ENCODE results near the gene TEX22.

Gene TEX22

DNA sequence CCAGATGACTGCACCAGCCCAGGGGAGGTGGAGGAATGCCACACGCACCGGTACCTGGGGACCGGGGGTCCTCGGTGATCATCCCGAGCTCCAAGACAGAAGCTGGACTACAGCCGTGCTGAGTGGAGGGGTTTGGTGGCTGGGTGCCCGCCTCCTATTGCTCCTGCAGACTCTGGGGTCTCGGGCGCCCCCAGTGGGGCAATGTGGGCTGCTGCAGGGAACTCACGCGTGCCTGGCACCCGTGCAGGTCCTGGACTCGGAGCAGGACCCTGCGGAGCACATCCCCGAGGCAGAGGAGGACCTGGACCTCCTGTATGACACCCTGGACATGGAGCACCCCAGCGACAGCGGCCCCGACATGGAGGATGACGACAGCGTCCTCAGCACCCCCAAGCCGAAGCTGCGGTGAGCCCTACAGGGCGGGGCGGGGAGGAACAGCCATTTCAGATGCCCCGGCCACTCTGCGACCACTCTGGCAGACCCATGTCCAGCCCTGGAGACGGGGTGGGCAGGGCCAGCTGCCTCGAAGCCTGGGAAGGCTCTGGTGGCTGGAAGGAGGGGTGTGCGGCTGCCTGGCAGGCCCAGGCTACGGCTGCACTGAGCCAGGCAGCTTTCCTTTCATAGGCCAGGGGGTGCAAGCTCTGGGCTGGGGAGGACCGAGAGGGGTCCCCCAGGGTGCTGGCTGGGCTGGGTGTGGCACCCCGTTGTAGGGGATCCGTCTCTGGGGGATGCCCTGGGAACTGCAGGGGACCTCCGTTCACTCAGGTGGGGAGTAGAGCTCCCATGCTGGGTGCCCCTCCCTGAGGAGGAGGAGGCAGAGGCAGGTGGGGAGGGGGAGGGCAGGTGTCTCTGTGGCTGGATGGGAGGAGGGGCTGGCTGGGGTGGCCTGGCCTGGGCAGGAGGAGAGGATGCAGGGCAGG is 21.6 kb upstream of the TEX22 start:
- H3K27me3 ChIP-seq, result no peaks in the 10 kb centered on the region
- no peaks in the 10 kb centered on the region for H3K36me3 ChIP-seq
- TF ChIP-seq, protein P1, sequence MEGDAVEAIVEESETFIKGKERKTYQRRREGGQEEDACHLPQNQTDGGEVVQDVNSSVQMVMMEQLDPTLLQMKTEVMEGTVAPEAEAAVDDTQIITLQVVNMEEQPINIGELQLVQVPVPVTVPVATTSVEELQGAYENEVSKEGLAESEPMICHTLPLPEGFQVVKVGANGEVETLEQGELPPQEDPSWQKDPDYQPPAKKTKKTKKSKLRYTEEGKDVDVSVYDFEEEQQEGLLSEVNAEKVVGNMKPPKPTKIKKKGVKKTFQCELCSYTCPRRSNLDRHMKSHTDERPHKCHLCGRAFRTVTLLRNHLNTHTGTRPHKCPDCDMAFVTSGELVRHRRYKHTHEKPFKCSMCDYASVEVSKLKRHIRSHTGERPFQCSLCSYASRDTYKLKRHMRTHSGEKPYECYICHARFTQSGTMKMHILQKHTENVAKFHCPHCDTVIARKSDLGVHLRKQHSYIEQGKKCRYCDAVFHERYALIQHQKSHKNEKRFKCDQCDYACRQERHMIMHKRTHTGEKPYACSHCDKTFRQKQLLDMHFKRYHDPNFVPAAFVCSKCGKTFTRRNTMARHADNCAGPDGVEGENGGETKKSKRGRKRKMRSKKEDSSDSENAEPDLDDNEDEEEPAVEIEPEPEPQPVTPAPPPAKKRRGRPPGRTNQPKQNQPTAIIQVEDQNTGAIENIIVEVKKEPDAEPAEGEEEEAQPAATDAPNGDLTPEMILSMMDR (IDR thresholded peaks at IDR 0.05), result no peak
- H3K27ac ChIP-seq, result no peak overlapping the region
- H3K9me3 ChIP-seq, result no peaks in the 10 kb centered on the region
- H3K4me1 ChIP-seq (ENCODE audit: control insufficient read depth in 1 of 2, insufficient read depth in 1 of 2, low read depth in 1 of 2, low read length in 1 of 2), result peaks cover 5 to 7% of the 10 kb centered on the region in 2 experiments
- H3K4me3 ChIP-seq (ENCODE audit: low read depth in 1 of 2, low read length in 1 of 2), result no peak overlapping the region

DNA sequence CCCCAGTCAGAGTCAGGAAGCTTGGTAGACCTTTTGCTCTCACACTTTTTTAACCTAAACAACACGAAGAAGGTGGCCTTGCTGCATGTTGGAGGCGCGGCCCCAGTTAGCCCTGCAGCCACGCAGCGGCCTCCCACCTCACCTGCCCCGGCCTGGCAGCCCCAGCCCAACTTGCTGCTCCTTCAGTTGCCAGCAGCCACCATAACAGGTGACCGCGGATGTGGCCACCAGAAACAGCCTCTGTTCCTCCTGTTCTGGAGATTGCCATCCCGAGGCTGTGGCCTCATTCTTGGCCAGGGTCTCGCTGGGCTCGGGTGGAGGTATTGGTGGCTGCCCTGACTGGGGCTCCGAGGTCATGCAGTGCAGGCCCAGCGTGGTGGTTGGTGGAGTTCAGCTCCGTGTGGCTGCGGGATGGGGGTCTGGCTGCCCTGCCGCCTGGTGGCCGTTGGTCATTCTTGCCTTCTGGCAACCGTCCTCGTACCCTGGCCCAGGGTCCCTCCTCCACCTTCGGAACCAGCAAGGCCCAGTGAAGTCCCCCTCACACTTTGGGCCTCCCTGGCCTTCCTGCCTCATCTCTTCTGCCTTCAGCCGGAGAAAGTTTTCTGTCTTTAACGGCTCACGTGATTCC is 20.7 kb upstream of the TEX22 start:
- TF ChIP-seq, protein P1 (IDR thresholded peaks at IDR 0.05), result no peak
- H3K27ac ChIP-seq, result no peak overlapping the region
- no peaks in the 10 kb centered on the region for H3K27me3 ChIP-seq
- peaks cover 5 to 7% of the 10 kb centered on the region in 2 experiments for H3K4me1 ChIP-seq (ENCODE audit: control insufficient read depth in 1 of 2, insufficient read depth in 1 of 2, low read depth in 1 of 2, low read length in 1 of 2)
- H3K9me3 ChIP-seq, result no peaks in the 10 kb centered on the region
- peaks cover 1% of the 10 kb centered on the region for H3K36me3 ChIP-seq
- no peak overlapping the region for H3K4me3 ChIP-seq (ENCODE audit: low read depth in 1 of 2, low read length in 1 of 2)

DNA sequence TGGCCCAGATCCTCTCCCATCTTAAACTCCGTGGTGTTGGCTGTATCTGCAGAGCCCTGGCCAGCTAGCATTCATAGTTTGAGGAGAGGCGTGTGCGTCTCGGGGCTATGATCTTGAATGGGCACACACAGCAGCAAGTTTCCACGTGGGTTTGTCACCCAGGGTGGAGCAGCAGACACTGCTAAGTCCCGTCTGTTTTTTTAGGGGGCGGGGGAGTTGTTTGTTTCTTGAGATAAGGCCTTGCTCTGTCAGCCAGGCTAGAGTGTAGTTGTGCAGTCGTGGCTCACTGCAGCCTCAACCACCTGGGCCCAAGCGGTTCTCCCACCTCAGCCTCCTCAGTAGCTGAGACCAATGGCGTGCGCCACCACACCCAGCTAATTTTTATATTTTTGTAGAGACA is 20.1 kb upstream of the TEX22 start:
- H3K9me3 ChIP-seq, result no peaks in the 10 kb centered on the region
- H3K4me1 ChIP-seq (ENCODE audit: control insufficient read depth in 1 of 2, insufficient read depth in 1 of 2, low read depth in 1 of 2, low read length in 1 of 2), result peaks cover 5 to 7% of the 10 kb centered on the region in 2 experiments
- no peak overlapping the region for H3K4me3 ChIP-seq (ENCODE audit: low read depth in 1 of 2, low read length in 1 of 2)
- TF ChIP-seq, protein P1 (IDR thresholded peaks at IDR 0.05), result no peak
- no peak overlapping the region for H3K27ac ChIP-seq
- no peaks in the 10 kb centered on the region for H3K27me3 ChIP-seq
- peaks cover 7% of the 10 kb centered on the region for H3K36me3 ChIP-seq

DNA sequence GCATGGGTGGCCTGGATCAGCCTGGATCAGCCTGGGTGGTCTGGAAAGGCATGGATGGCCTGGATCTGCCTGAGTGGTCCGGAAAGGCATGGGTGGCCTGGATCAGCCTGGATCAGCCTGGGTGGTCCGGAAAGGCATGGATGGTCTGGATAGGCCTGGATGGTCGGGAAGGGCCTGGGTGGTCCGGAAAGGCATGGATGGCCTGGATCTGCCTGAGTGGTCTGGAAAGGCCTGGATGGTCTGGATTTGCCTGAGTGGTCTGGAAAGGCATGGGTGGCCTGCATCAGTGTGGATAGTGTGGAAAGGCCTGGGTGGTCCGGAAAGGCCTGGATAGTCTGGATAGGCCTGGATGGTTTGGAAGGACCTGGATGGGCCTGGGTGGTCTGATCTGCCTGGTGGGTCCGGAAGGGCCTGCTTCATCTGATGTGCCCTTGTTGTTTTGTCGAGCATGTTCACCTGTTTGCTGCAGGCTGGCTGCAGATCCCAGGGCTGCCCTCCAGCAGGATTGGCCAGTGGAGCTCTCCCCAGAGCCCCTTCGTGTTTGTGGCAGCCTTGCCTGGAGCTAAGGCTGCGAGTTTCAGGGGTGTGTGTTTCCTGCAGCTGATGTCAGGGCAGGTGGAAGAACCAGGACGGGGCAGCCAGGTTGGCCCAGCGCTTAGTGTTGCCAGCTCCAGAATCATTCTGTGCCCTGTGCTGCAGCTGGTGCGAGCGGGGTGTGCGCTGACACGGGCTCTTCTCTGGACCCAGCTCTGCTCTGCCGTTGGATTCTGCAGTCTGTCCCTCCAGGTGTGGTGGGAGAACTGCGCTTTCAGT is 19.3 kb upstream of the TEX22 start:
- Histone ChIP-seq H3K4me1 (ENCODE audit: control insufficient read depth in 1 of 2, insufficient read depth in 1 of 2, low read depth in 1 of 2, low read length in 1 of 2) (peaks cover 5 to 7% of the 10 kb centered on the region in 2 experiments), H3K27ac (no peak overlapping the region), H3K36me3 (peaks cover 9% of the 10 kb centered on the region)

DNA sequence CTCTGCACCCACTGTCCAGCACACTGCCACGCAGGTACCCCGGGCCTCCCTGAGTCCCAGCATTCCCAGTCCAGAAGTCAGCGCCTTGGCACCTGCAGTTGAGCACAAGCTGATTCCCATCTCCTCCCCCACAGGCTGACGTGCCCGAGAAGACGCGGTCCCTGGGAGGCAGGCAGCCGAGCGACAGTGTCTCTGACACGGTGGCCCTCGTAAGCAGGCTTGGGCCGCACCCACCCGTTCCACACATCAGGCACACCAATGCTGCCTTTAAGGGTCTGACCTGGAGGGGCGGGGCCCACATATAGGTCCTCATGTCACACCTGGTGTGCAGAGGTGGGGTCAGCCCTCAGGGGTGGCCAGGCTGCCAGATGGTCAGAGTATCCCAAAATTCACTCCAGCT is 18.4 kb upstream of the TEX22 start:
- H3K4me1 ChIP-seq (ENCODE audit: control insufficient read depth in 1 of 2, insufficient read depth in 1 of 2, low read depth in 1 of 2, low read length in 1 of 2), result peaks cover 5 to 7% of the 10 kb centered on the region in 2 experiments
- H3K36me3 ChIP-seq, result peaks cover 17% of the 10 kb centered on the region
- no peak overlapping the region for H3K4me3 ChIP-seq (ENCODE audit: low read depth in 1 of 2, low read length in 1 of 2)
- H3K27ac ChIP-seq, result no peak overlapping the region
- TF ChIP-seq, protein P1 (IDR thresholded peaks at IDR 0.05), result no peak
- H3K27me3 ChIP-seq, result no peaks in the 10 kb centered on the region
- no peaks in the 10 kb centered on the region for H3K9me3 ChIP-seq

More for the DNA sequence above, 19.3 kb upstream of the TEX22 start:
- Histone ChIP-seq H3K4me3 (ENCODE audit: low read depth in 1 of 2, low read length in 1 of 2) (no peak overlapping the region), H3K27me3 (no peaks in the 10 kb centered on the region), H3K9me3 (no peaks in the 10 kb centered on the region)
- TF ChIP-seq, protein P1 (IDR thresholded peaks at IDR 0.05), result no peak

Data from neutrophil (primary cell).